Upper lobe of right lung (tissue), 1 donor: Measurements from ENCODE around the gene AIG1. TPM values are rescaled to one million over a fixed set of nuclear protein-coding genes. Genes with fewer than 3 reads are reported as not detected.
"Not testable (repeated sequence)": the region's sequence is repeated elsewhere in the genome, so short reads cannot be mapped to it uniquely, and the experiment has no call there.

Source experiments
- ATAC-seq: fragments of 200-7000 bp; cut with Tn5 transposase; one replicate; pipeline ENCODE4 v1.9.1; 2020; ENCODE audit warnings: mild to moderate bottlenecking, moderate library complexity
- DNase-seq: peaks from one replicate; pipeline ENCODE4 v3.0.0-alpha.2; 2020
- H3K27ac ChIP-seq: fragments of 200-600 bp; one replicate; pipeline ENCODE4 v1.8.0; 2022
- H3K27me3 ChIP-seq: fragments of 200-600 bp; one replicate; pipeline ENCODE4 v1.8.0; 2022; ENCODE audit warnings: mild to moderate bottlenecking
- H3K36me3 ChIP-seq: fragments of 200-600 bp; one replicate; pipeline ENCODE4 v1.8.0; 2022
- H3K4me1 ChIP-seq: fragments of 200-600 bp; one replicate; pipeline ENCODE4 v1.8.0; 2022
- H3K4me3 ChIP-seq: fragments of 200-600 bp; one replicate; pipeline ENCODE4 v1.8.0; 2022; ENCODE audit warnings: mild to moderate bottlenecking
- H3K9me3 ChIP-seq: fragments of 200-600 bp; one replicate; pipeline ENCODE4 v1.8.0; 2022
- CTCF ChIP-seq: fragments of 200-600 bp; IDR thresholded peaks from one replicate; pipeline ENCODE4 v1.8.0; 2022; ENCODE audit warnings: antibody characterized with exemption
- intact Hi-C: fragments of 100-400 bp; cut with DNase I; formaldehyde crosslinking; loops from one replicate; pipeline ENCODE4 v1.11.0; 2022
- total RNA-seq: library from RNA; stranded (reverse); fragmentation: NEBNext Ultra II Directional; extraction: Animal tissue kit (Norgen Biotek cat#: 25700); gene quantifications from one replicate; pipeline ENCODE4 v1.2.1, GENCODE V29; 2021
- donor health status: DM: no; HTN: yes; CAD: no; lungs with severe emphysema.

Gene AIG1
- total RNA-seq, 1 donor from 2014 or later: 26.8 TPM

GRCh38 chr6:143337201-143337949 is 276.7 kb downstream of the AIG1 start:
- no peaks in the 10 kb centered on the region for H3K9me3 ChIP-seq
- no peak overlapping the region for H3K4me3 ChIP-seq
- DNase-seq (no peak), ATAC-seq (peak; percentile 67)
- TF ChIP-seq CTCF: peak; percentile 43
- no peaks in the 10 kb centered on the region for H3K27me3 ChIP-seq
- H3K36me3 ChIP-seq: no peaks in the 10 kb centered on the region
- intact Hi-C loops: no loop called here
- H3K4me1 ChIP-seq: no peaks in the 10 kb centered on the region
- H3K27ac ChIP-seq: no peak overlapping the region

GRCh38 chr6:143339223-143339622 is 278.5 kb downstream of the AIG1 start:
- intact Hi-C loops: no loop called here
- Histone ChIP-seq H3K4me3 (no peak overlapping the region), H3K36me3 (no peaks in the 10 kb centered on the region), H3K27me3 (no peaks in the 10 kb centered on the region), H3K27ac (no peak overlapping the region), H3K9me3 (no peaks in the 10 kb centered on the region), H3K4me1 (no peaks in the 10 kb centered on the region)
- TF ChIP-seq CTCF: no peak
- no peak for ATAC-seq
- DNase-seq: no peak

- H3K4me1 ChIP-seq, H3K4me3 ChIP-seq, ATAC-seq, H3K36me3 ChIP-seq, DNase-seq, H3K9me3 ChIP-seq, H3K27ac ChIP-seq, intact Hi-C loops, H3K27me3 ChIP-seq: not testable (repeated sequence)
Measured at GRCh38 chr6:143345477-143345876, 284.8 kb downstream of the AIG1 start.

- no peak for ATAC-seq
- Histone ChIP-seq H3K9me3 (no peaks in the 10 kb centered on the region), H3K4me1 (no peaks in the 10 kb centered on the region), H3K36me3 (no peaks in the 10 kb centered on the region), H3K4me3 (no peak overlapping the region), H3K27me3 (no peaks in the 10 kb centered on the region), H3K27ac (no peak overlapping the region)
- TF ChIP-seq CTCF: no peak
- DNase-seq: no peak
- intact Hi-C loops: no loop called here
Measured at GRCh38 chr6:143346004-143346403, 285.3 kb downstream of the AIG1 start.

- Histone ChIP-seq H3K4me1 (no peaks in the 10 kb centered on the region), H3K27ac (no peak overlapping the region), H3K27me3 (no peaks in the 10 kb centered on the region), H3K4me3 (no peak overlapping the region), H3K36me3 (no peaks in the 10 kb centered on the region), H3K9me3 (no peaks in the 10 kb centered on the region)
- no peak for DNase-seq
- intact Hi-C loops: no loop called here
- no peak for TF ChIP-seq CTCF
- no peak for ATAC-seq
Measured at GRCh38 chr6:143348531-143348930, 287.8 kb downstream of the AIG1 start.

- no peak for TF ChIP-seq CTCF
- ATAC-seq: no peak
- no peaks in the 10 kb centered on the region for H3K4me1 ChIP-seq
- no peak overlapping the region for H3K4me3 ChIP-seq
- intact Hi-C loops: no loop called here
- no peak for DNase-seq
- no peaks in the 10 kb centered on the region for H3K9me3 ChIP-seq
- H3K27ac ChIP-seq: no peak overlapping the region
- H3K27me3 ChIP-seq: no peaks in the 10 kb centered on the region
- H3K36me3 ChIP-seq: no peaks in the 10 kb centered on the region
Measured at GRCh38 chr6:143349530-143349929, 288.8 kb downstream of the AIG1 start.
